Vagina (tissue), 2 donors: ENCODE results near the gene ADARB2. TPM values are rescaled to one million over a fixed set of nuclear protein-coding genes. Genes with fewer than 3 reads are reported as not detected.

Experiments
- DNase-seq, 2 donors: peaks; one replicate each; pipeline ENCODE4 v3.0.0-alpha.2; 2017; ENCODE audit errors: extremely low spot score in 2 of 2
- H3K27ac ChIP-seq: fragments of 200-600 bp; sonication (generic); one replicate; pipeline ENCODE4 v1.5.1; 2019
- H3K27me3 ChIP-seq: fragments of 200-600 bp; sonication (generic); one replicate; pipeline ENCODE4 v1.5.1; 2019
- H3K36me3 ChIP-seq, 2 donors: fragments of 200-600 bp; sonication (generic); one replicate each; pipeline ENCODE4 v1.5.1; 2017 to 2019
- H3K4me1 ChIP-seq: fragments of 200-600 bp; sonication (generic); one replicate; pipeline ENCODE4 v1.5.1; 2019
- H3K4me3 ChIP-seq, 2 donors: fragments of 200-600 bp; sonication (generic); 1 replicate in 1 of 2; 2 replicates in 1 of 2; pipeline ENCODE4 v1.5.1; 2016 to 2019
- H3K9me3 ChIP-seq: fragments of 200-600 bp; sonication (generic); one replicate; pipeline ENCODE4 v1.5.1; 2019
- CTCF ChIP-seq, 3 experiments: fragments of 450-650 bp in 2 of 3; fragments of 200-600 bp in 1 of 3; sonication (generic) in 1 of 3; IDR thresholded peaks; one replicate each; pipeline ENCODE4 v1.5.1; 2017 to 2019; ENCODE audit warnings: antibody characterized with exemption in 3 of 3, mild to moderate bottlenecking in 2 of 3, moderate library complexity in 2 of 3
- POLR2A ChIP-seq, 2 donors: fragments of 450-650 bp; IDR thresholded peaks; one replicate each; pipeline ENCODE4 v1.6.1; 2017; ENCODE audit warnings: antibody characterized with exemption in 2 of 2, mild to moderate bottlenecking in 2 of 2, moderate library complexity in 2 of 2
- POLR2AphosphoS5 ChIP-seq, 2 donors: sonication (generic); formaldehyde crosslinking; IDR thresholded peaks; one replicate each; pipeline ENCODE4 v1.9.0; 2017; ENCODE audit warnings: antibody characterized with exemption in 2 of 2, mild to moderate bottlenecking in 2 of 2, low read depth in 1 of 2; ENCODE audit not compliant: insufficient read depth in 1 of 2
- intact Hi-C: fragments of 100-400 bp; cut with DNase I; formaldehyde crosslinking; loops from one replicate; pipeline ENCODE4 v1.15.1; 2023
- total RNA-seq: library from RNA; depleted of rRNA; stranded (reverse); fragments of >200 nt; gene quantifications from one replicate; pipeline ENCODE4 v1.2.3, GENCODE V29; 2016

ADARB2 gene
- total RNA-seq, 1 donor from 2014 or later: 3.4 TPM

- no peak overlapping the region for H3K4me3 ChIP-seq
- no peak for DNase-seq
- H3K4me1 ChIP-seq: no peaks in the 10 kb centered on the region
- H3K27me3 ChIP-seq: no peaks in the 10 kb centered on the region
- H3K36me3 ChIP-seq: no peaks in the 10 kb centered on the region
- intact Hi-C loops: no loop called here
- H3K27ac ChIP-seq: no peak overlapping the region
- TF ChIP-seq POLR2A (IDR thresholded peaks at IDR 0.05) (no peak), CTCF (IDR thresholded peaks at IDR 0.05) (no peak), POLR2AphosphoS5 (IDR thresholded peaks at IDR 0.05; ENCODE audit: insufficient read depth in 1 of 2, low read depth in 1 of 2) (no peak)
- H3K9me3 ChIP-seq: no peaks in the 10 kb centered on the region
Measured at GRCh38 chr10:1182280-1183032, 554.9 kb downstream of the ADARB2 start.

- H3K4me3 ChIP-seq: no peak overlapping the region
- no peak overlapping the region for H3K27ac ChIP-seq
- H3K27me3 ChIP-seq: no peaks in the 10 kb centered on the region
- TF ChIP-seq POLR2AphosphoS5 (IDR thresholded peaks at IDR 0.05; ENCODE audit: insufficient read depth in 1 of 2, low read depth in 1 of 2): no peak
- TF ChIP-seq CTCF (IDR thresholded peaks at IDR 0.05): no peak
- TF ChIP-seq POLR2A (IDR thresholded peaks at IDR 0.05): no peak
- no peaks in the 10 kb centered on the region for H3K36me3 ChIP-seq
- intact Hi-C loops: no loop called here
- no peaks in the 10 kb centered on the region for H3K4me1 ChIP-seq
- DNase-seq: no peak
- H3K9me3 ChIP-seq: no peaks in the 10 kb centered on the region
Measured at GRCh38 chr10:1180836-1181235, 556.5 kb downstream of the ADARB2 start.

GRCh38 chr10:1180071-1180730, 557.1 kb downstream of the ADARB2 start:
- DNase-seq: no peak
- H3K9me3 ChIP-seq: no peaks in the 10 kb centered on the region
- H3K4me3 ChIP-seq: no peak overlapping the region
- H3K36me3 ChIP-seq: no peaks in the 10 kb centered on the region
- intact Hi-C loops: no loop called here
- H3K27me3 ChIP-seq: no peaks in the 10 kb centered on the region
- H3K27ac ChIP-seq: no peak overlapping the region
- TF ChIP-seq CTCF (IDR thresholded peaks at IDR 0.05) (no peak), POLR2A (IDR thresholded peaks at IDR 0.05) (no peak)
- H3K4me1 ChIP-seq: no peaks in the 10 kb centered on the region

GRCh38 chr10:1179346-1180070, 557.8 kb downstream of the ADARB2 start:
- no peaks in the 10 kb centered on the region for H3K4me1 ChIP-seq
- intact Hi-C loops: no loop called here
- no peak for DNase-seq
- no peaks in the 10 kb centered on the region for H3K9me3 ChIP-seq
- no peak for TF ChIP-seq POLR2A (IDR thresholded peaks at IDR 0.05)
- no peak for TF ChIP-seq POLR2AphosphoS5 (IDR thresholded peaks at IDR 0.05; ENCODE audit: insufficient read depth in 1 of 2, low read depth in 1 of 2)
- TF ChIP-seq CTCF (IDR thresholded peaks at IDR 0.05): no peak
- H3K27me3 ChIP-seq: no peaks in the 10 kb centered on the region
- no peak overlapping the region for H3K27ac ChIP-seq
- H3K4me3 ChIP-seq: no peak overlapping the region
- H3K36me3 ChIP-seq: no peaks in the 10 kb centered on the region
